HEK293 (cell line): ENCODE data around the gene PPEF2.

Experiments
- CTCF ChIP-seq: fragments of 450-650 bp; formaldehyde crosslinking; IDR thresholded peaks from 2 replicates; pipeline ENCODE4 v1.5.1; 2016; ENCODE audit warnings: missing biosample characterization, missing genetic modification characterization
- ELK4 ChIP-seq: IDR thresholded peaks from 2 replicates; pipeline ENCODE4 v1.6.1; 2011; ENCODE audit warnings: mild to moderate bottlenecking, low read depth, low read length, borderline replicate concordance
- GFI1B ChIP-seq: fragments of 450-650 bp; formaldehyde crosslinking; IDR thresholded peaks from 2 replicates; pipeline ENCODE4 v1.5.1; 2016; ENCODE audit warnings: missing biosample characterization, missing genetic modification characterization
- KLF7 ChIP-seq: fragments of 450-650 bp; formaldehyde crosslinking; IDR thresholded peaks from 2 replicates; pipeline ENCODE4 v1.5.1; 2016; ENCODE audit warnings: missing biosample characterization, missing genetic modification characterization, borderline replicate concordance
- PBX3 ChIP-seq: sonication (generic); formaldehyde crosslinking; IDR thresholded peaks from 2 replicates; pipeline ENCODE4 v1.8.1; 2022; ENCODE audit warnings: mild to moderate bottlenecking, moderate library complexity, missing genetic modification reagents
- REST ChIP-seq: fragments of 450-650 bp; formaldehyde crosslinking; IDR thresholded peaks from 2 replicates; pipeline ENCODE4 v1.5.1; 2016; ENCODE audit warnings: missing biosample characterization, missing genetic modification characterization
- TRIM28 ChIP-seq: IDR thresholded peaks from 2 replicates; pipeline ENCODE4 v1.6.1; 2011; ENCODE audit warnings: low read length, control low read depth, borderline replicate concordance
- ZBTB17 ChIP-seq: fragments of 450-650 bp; formaldehyde crosslinking; IDR thresholded peaks from 2 replicates; pipeline ENCODE4 v1.5.1; 2016; ENCODE audit warnings: missing biosample characterization, missing genetic modification characterization
- ZNF132 ChIP-seq: fragments of 450-650 bp; formaldehyde crosslinking; IDR thresholded peaks from 2 replicates; pipeline ENCODE4 v1.5.1; 2017; ENCODE audit warnings: missing biosample characterization, missing genetic modification characterization, borderline replicate concordance
- ZNF157 ChIP-seq: fragments of 450-650 bp; formaldehyde crosslinking; IDR thresholded peaks from 2 replicates; pipeline ENCODE4 v1.5.1; 2016; ENCODE audit warnings: missing biosample characterization, missing genetic modification characterization
- ZNF239 ChIP-seq: fragments of 450-650 bp; formaldehyde crosslinking; IDR thresholded peaks from 2 replicates; pipeline ENCODE4 v1.5.1; 2016; ENCODE audit warnings: missing biosample characterization, missing genetic modification characterization
- ZNF280D ChIP-seq: fragments of 450-650 bp; formaldehyde crosslinking; IDR thresholded peaks from 2 replicates; pipeline ENCODE4 v1.5.1; 2016; ENCODE audit warnings: missing biosample characterization, missing genetic modification characterization

GRCh38 chr4:75869100-75869499 lies 33.2 kb downstream of the PPEF2 start:
- TF ChIP-seq CTCF (tag by site-specific recombination) (no peak), ZNF280D (tag by site-specific recombination) (no peak), KLF7 (no peak), REST (tag by site-specific recombination) (no peak), PBX3 (CRISPR knock-in tag) (no peak), ZBTB17 (no peak), ZNF132 (tag by site-specific recombination) (no peak), ELK4 (no peak), ZNF157 (no peak), TRIM28 (no peak), GFI1B (tag by site-specific recombination) (no peak), ZNF239 (tag by site-specific recombination) (no peak)
